AG10803 (cell line): Measurements from ENCODE around the gene EFHC2.

ENCODE experiments used
- DNase-seq: peaks from one replicate; pipeline ENCODE4 v3.0.0; 2010; ENCODE audit warnings: low read depth
- H3K4me3 ChIP-seq: 2 replicates; pipeline ENCODE4 v1.5.1; 2011; ENCODE audit warnings: mild to moderate bottlenecking, low read length, control low read depth
- CTCF ChIP-seq: conservative IDR thresholded peaks from 2 replicates; pipeline ENCODE4 v1.5.1; 2011; ENCODE audit warnings: mild to moderate bottlenecking, low read length, control low read depth, inconsistent platforms

Gene EFHC2

GRCh38 chrX:44314808-44315207 lies 28.7 kb downstream of the EFHC2 start:
- DNase-seq: no peak
- no peak overlapping the region for H3K4me3 ChIP-seq
- TF ChIP-seq CTCF: no peak

- H3K4me3 ChIP-seq: no peak overlapping the region
- TF ChIP-seq CTCF: no peak
- peak; percentile 25 for DNase-seq
Measured at GRCh38 chrX:44314259-44314734, 29.2 kb downstream of the EFHC2 start.

- TF ChIP-seq CTCF: no peak
- DNase-seq: no peak
- H3K4me3 ChIP-seq: no peak overlapping the region
Measured at GRCh38 chrX:44312421-44312820, 31.1 kb downstream of the EFHC2 start.

- no peak for TF ChIP-seq CTCF
- no peak for DNase-seq
- H3K4me3 ChIP-seq: no peak overlapping the region
Measured at GRCh38 chrX:44310227-44310626, 33.2 kb downstream of the EFHC2 start.

GRCh38 chrX:44308869-44309268 lies 34.6 kb downstream of the EFHC2 start:
- no peak overlapping the region for H3K4me3 ChIP-seq
- no peak for DNase-seq
- TF ChIP-seq CTCF: no peak

- TF ChIP-seq CTCF: no peak
- no peak for DNase-seq
Measured at GRCh38 chrX:44306356-44306755, 37.1 kb downstream of the EFHC2 start.

GRCh38 chrX:44305921-44306320 lies 37.6 kb downstream of the EFHC2 start:
- no peak for TF ChIP-seq CTCF
- H3K4me3 ChIP-seq: no peak overlapping the region
- no peak for DNase-seq

More at GRCh38 chrX:44306356-44306755, 37.1 kb downstream of the EFHC2 start:
- no peak overlapping the region for H3K4me3 ChIP-seq
